Head of caudate nucleus (tissue), 42 donors: Measurements from ENCODE around the gene FANCL.
"Not testable (repeated sequence)": the region's sequence is repeated elsewhere in the genome, so short reads cannot be mapped to it uniquely, and the experiment has no call there.

Experiments
- DNase-seq, 42 donors: peaks; one replicate each; pipeline versions ENCODE4 v3.0.0 to v3.0.0-alpha.2; 2020 to 2021; ENCODE audit warnings: mixed read lengths in 7 of 42
- intact Hi-C: fragments of 100-400 bp; cut with DNase I; formaldehyde crosslinking; loops from one replicate; pipeline ENCODE4 v1.15.0; 2022

The FANCL gene

GRCh38 chr2:58158481-58158880 lies 82.6 kb downstream of the FANCL start:
- intact Hi-C loops = no loop called here
- DNase-seq = no peak

GRCh38 chr2:58157754-58158153 lies 83.4 kb downstream of the FANCL start:
- no peak for DNase-seq
- intact Hi-C loops = no loop called here

GRCh38 chr2:58156780-58157179 lies 84.3 kb downstream of the FANCL start:
- intact Hi-C loops = no loop called here
- no peak for DNase-seq

- no peak for DNase-seq
- intact Hi-C loops = no loop called here
These were observed 85.9 kb downstream of the FANCL start for GRCh38 chr2:58155160-58155778.

- intact Hi-C loops = no loop called here
- DNase-seq = peak in 15 of 42 donors; percentile 5 to 65 (median 32)
These were observed 94.4 kb downstream of the FANCL start for GRCh38 chr2:58146707-58147106.

- DNase-seq = not testable (repeated sequence)
These were observed 95.4 kb downstream of the FANCL start for GRCh38 chr2:58145769-58146168.

GRCh38 chr2:58140508-58141072 lies 100.5 kb downstream of the FANCL start:
- intact Hi-C loops = no loop called here
- DNase-seq = no peak

More at GRCh38 chr2:58145769-58146168, 95.4 kb downstream of the FANCL start:
- intact Hi-C loops = not testable (repeated sequence)

- DNase-seq = no peak
- intact Hi-C loops = loop anchor here (10.0 kb wide), 1 partner anchor 234 kb away; no protein-coding TSS in a partner anchor
These were observed 102.6 kb downstream of the FANCL start for GRCh38 chr2:58138396-58139030.

- peak in 28 of 42 donors; percentile 17 to 80 (median 44) for DNase-seq
- intact Hi-C loops = loop anchor here (10.0 kb wide), 1 partner anchor 233 kb away; no protein-coding TSS in a partner anchor
These were observed 103.3 kb downstream of the FANCL start for GRCh38 chr2:58137856-58138255.

GRCh38 chr2:58137221-58137620 lies 103.9 kb downstream of the FANCL start:
- intact Hi-C loops = loop anchor here (10.0 kb wide), 1 partner anchor 232 kb away; no protein-coding TSS in a partner anchor
- no peak for DNase-seq

GRCh38 chr2:58135861-58136260 lies 105.3 kb downstream of the FANCL start:
- intact Hi-C loops = loop anchor here (10.0 kb wide), 1 partner anchor 231 kb away; no protein-coding TSS in a partner anchor
- no peak for DNase-seq

- intact Hi-C loops = loop anchor here (5.0 to 10.0 kb wide), 2 partner anchors 229 to 314 kb away; no protein-coding TSS in a partner anchor
- DNase-seq = no peak
These were observed 107.7 kb downstream of the FANCL start for GRCh38 chr2:58133395-58133794.

GRCh38 chr2:58131191-58132011 lies 109.7 kb downstream of the FANCL start:
- peak in 7 of 42 donors; percentile 3 to 47 (median 28) for DNase-seq
- intact Hi-C loops = loop anchor here (5.0 to 10.0 kb wide), 2 partner anchors 227 to 316 kb away; no protein-coding TSS in a partner anchor

- intact Hi-C loops = loop anchor here (5.0 to 10.0 kb wide), 2 partner anchors 225 to 317 kb away; no protein-coding TSS in a partner anchor
- DNase-seq = no peak
These were observed 110.9 kb downstream of the FANCL start for GRCh38 chr2:58130238-58130637.

- intact Hi-C loops = no loop called here
- no peak for DNase-seq
These were observed 114.0 kb downstream of the FANCL start for GRCh38 chr2:58127111-58127510.

GRCh38 chr2:58122540-58122939 lies 118.6 kb downstream of the FANCL start:
- intact Hi-C loops = no loop called here
- no peak for DNase-seq

- intact Hi-C loops = no loop called here
- DNase-seq = no peak
These were observed 119.1 kb downstream of the FANCL start for GRCh38 chr2:58122040-58122439.

- intact Hi-C loops = no loop called here
These were observed 120.4 kb downstream of the FANCL start for GRCh38 chr2:58120626-58121229.

GRCh38 chr2:58113563-58113962 lies 127.6 kb downstream of the FANCL start:
- intact Hi-C loops, DNase-seq: not testable (repeated sequence)

More at GRCh38 chr2:58120626-58121229, 120.4 kb downstream of the FANCL start:
- no peak for DNase-seq
